ENCODE data around the gene S100A4.

GRCh38 chr1:153560771-153561465 is 15.3 kb upstream of the S100A4 start:
- no peak for TF ChIP-seq CTCF (IDR thresholded peaks at IDR 0.05; ENCODE audit: poor library complexity, severe bottlenecking)
- TF ChIP-seq MXI1 (conservative IDR thresholded peaks at IDR 0.05; ENCODE audit: poor library complexity, severe bottlenecking), result no peak
- TF ChIP-seq SMC3 (conservative IDR thresholded peaks at IDR 0.05; ENCODE audit: poor library complexity), result no peak
